ENCODE measurements around the gene RNF130. TPM values are rescaled to one million over a fixed set of nuclear protein-coding genes. Genes with fewer than 3 reads are reported as not detected.

Gene RNF130
- total and polyA plus RNA-seq, 9 of the 15 experiments (the other 6 are each of a cell fraction or from before 2014, with no cell fraction given): 5.8 to 39.4 (median 27.1) TPM

DNA sequence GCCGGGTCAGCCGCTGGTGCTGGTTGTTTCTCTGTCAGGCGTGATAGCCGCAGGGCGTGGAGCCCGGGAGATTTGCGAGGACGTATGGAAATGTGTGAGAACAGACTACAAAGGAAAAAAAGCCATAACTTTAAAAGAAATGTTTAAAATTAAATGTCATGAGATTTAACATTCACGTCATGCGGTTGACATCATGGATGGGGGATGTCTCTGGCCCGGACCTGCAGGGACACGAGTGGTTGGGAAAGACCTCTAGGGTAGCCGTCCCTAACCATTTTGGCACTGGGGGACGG is 643 bp upstream of the RNF130 start (continued):
- TF ChIP-seq, protein P1, sequence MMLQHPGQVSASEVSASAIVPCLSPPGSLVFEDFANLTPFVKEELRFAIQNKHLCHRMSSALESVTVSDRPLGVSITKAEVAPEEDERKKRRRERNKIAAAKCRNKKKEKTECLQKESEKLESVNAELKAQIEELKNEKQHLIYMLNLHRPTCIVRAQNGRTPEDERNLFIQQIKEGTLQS (IDR thresholded peaks at IDR 0.05): no peak
- TF ChIP-seq, protein P1 (CRISPR knock-in tag; conservative IDR thresholded peaks at IDR 0.05): peak; percentile 96
- no peak for TF ChIP-seq ZNF609 (CRISPR knock-in tag; IDR thresholded peaks at IDR 0.05; ENCODE audit: borderline replicate concordance)
- TF ChIP-seq, protein P2, sequence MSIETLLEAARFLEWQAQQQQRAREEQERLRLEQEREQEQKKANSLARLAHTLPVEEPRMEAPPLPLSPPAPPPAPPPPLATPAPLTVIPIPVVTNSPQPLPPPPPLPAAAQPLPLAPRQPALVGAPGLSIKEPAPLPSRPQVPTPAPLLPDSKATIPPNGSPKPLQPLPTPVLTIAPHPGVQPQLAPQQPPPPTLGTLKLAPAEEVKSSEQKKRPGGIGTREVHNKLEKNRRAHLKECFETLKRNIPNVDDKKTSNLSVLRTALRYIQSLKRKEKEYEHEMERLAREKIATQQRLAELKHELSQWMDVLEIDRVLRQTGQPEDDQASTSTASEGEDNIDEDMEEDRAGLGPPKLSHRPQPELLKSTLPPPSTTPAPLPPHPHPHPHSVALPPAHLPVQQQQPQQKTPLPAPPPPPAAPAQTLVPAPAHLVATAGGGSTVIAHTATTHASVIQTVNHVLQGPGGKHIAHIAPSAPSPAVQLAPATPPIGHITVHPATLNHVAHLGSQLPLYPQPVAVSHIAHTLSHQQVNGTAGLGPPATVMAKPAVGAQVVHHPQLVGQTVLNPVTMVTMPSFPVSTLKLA (conservative IDR thresholded peaks at IDR 0.05): peak in 1 of 2 experiments; percentile 27; a peak in 1 of 4 replicates
- TF ChIP-seq ZNF354B (CRISPR knock-in tag; IDR thresholded peaks at IDR 0.05): 0 out of 2 replicates have a peak, but pooled peaks have one; percentile 35
- no peak for TF ChIP-seq HDAC8 (tag; IDR thresholded peaks at IDR 0.05)
- no peak for TF ChIP-seq OTX1 (CRISPR knock-in tag; IDR thresholded peaks at IDR 0.05)
- TF ChIP-seq MTF1 (CRISPR knock-in tag; IDR thresholded peaks at IDR 0.05; ENCODE audit: borderline replicate concordance): peak; percentile 49; the same call in 1 of the 2 replicates
- TF ChIP-seq, protein P3, sequence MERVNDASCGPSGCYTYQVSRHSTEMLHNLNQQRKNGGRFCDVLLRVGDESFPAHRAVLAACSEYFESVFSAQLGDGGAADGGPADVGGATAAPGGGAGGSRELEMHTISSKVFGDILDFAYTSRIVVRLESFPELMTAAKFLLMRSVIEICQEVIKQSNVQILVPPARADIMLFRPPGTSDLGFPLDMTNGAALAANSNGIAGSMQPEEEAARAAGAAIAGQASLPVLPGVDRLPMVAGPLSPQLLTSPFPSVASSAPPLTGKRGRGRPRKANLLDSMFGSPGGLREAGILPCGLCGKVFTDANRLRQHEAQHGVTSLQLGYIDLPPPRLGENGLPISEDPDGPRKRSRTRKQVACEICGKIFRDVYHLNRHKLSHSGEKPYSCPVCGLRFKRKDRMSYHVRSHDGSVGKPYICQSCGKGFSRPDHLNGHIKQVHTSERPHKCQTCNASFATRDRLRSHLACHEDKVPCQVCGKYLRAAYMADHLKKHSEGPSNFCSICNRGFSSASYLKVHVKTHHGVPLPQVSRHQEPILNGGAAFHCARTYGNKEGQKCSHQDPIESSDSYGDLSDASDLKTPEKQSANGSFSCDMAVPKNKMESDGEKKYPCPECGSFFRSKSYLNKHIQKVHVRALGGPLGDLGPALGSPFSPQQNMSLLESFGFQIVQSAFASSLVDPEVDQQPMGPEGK (CRISPR knock-in tag; IDR thresholded peaks at IDR 0.05; ENCODE audit: borderline replicate concordance): no peak
- TF ChIP-seq RAD21 (CRISPR knock-in tag; conservative IDR thresholded peaks at IDR 0.05 in 1 of 2, IDR thresholded peaks at IDR 0.05 in 1 of 2): no peak
- no peak for TF ChIP-seq MEF2A (IDR thresholded peaks at IDR 0.05; ENCODE audit: control insufficient read depth, low read depth, low read length)
- no peak for TF ChIP-seq HMG20B (CRISPR knock-in tag; IDR thresholded peaks at IDR 0.05)
- 0 out of 2 replicates have a peak, but pooled peaks have one; percentile 6 for TF ChIP-seq CLOCK (CRISPR knock-in tag; IDR thresholded peaks at IDR 0.05; ENCODE audit: borderline replicate concordance)
- TF ChIP-seq ATF1 (CRISPR knock-in tag; IDR thresholded peaks at IDR 0.05): no peak
- peak; percentile 63 for TF ChIP-seq ATF1 (tag; IDR thresholded peaks at IDR 0.05)
- no peak for TF ChIP-seq RUNX1 (IDR thresholded peaks at IDR 0.05; ENCODE audit: low read depth)
